Fibroblast of villous mesenchyme (primary cell): ENCODE data around the gene KIAA1671. TPM values are rescaled to one million over a fixed set of nuclear protein-coding genes. Genes with fewer than 3 reads are reported as not detected.

Experiments
- DNase-seq: peaks from one replicate; pipeline ENCODE4 v3.0.0-alpha.2; 2010; ENCODE audit warnings: low read depth
- H3K4me3 ChIP-seq: 2 replicates; pipeline ENCODE4 v1.5.1; 2011; ENCODE audit warnings: low read depth, mild to moderate bottlenecking, low read length
- CTCF ChIP-seq: IDR thresholded peaks from 2 replicates; pipeline ENCODE4 v1.5.1; 2012; ENCODE audit warnings: low read depth, mild to moderate bottlenecking, low read length; ENCODE audit not compliant: insufficient read depth
- total RNA-seq: library from RNA; depleted of rRNA; stranded (reverse); fragments of >200 nt; gene quantifications from 2 replicates; pipeline ENCODE4 v1.2.3, GENCODE V29; 2012

Gene KIAA1671
- total RNA-seq, 1 donor, result 3.5 TPM

DNA sequence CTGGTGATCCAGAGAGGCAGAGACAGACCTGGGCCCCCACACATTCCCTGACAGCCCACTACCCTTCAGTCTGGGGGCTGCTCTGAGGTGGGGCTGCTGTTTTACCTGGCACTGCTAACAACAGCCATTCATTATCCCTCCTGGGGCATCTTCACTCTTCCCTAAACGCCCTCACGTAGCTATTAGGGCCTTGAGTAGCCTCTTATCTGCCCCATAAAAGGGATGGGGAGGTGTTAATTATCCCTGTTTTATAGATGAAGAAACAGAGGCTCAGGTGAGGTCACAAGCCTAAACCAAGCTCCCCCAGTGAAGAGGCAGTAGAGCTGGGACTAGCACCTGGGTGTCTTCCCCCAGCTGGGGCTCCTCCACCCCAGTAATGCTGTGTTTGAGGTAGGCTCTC, 79.5 kb downstream of the KIAA1671 start:
- H3K4me3 ChIP-seq, result no peak overlapping the region
- DNase-seq, result no peak
- TF ChIP-seq CTCF, result no peak

- TF ChIP-seq CTCF, result no peak
- H3K4me3 ChIP-seq, result no peak overlapping the region
- DNase-seq, result no peak
These were observed 83.2 kb downstream of the KIAA1671 start for GRCh38 chr22:25035715-25036114.

- no peak overlapping the region for H3K4me3 ChIP-seq
- DNase-seq, result no peak
- no peak for TF ChIP-seq CTCF
These were observed 85.7 kb downstream of the KIAA1671 start for GRCh38 chr22:25038239-25038638.

GRCh38 chr22:25038771-25039170, 86.3 kb downstream of the KIAA1671 start:
- no peak for DNase-seq
- no peak for TF ChIP-seq CTCF
- H3K4me3 ChIP-seq, result no peak overlapping the region

GRCh38 chr22:25039255-25039654, 86.7 kb downstream of the KIAA1671 start:
- no peak for DNase-seq
- no peak for TF ChIP-seq CTCF
- H3K4me3 ChIP-seq, result no peak overlapping the region

- no peak for TF ChIP-seq CTCF
- no peak overlapping the region for H3K4me3 ChIP-seq
- no peak for DNase-seq
These were observed 87.2 kb downstream of the KIAA1671 start for GRCh38 chr22:25039754-25040153.

- no peak for TF ChIP-seq CTCF
- DNase-seq, result no peak
- no peak overlapping the region for H3K4me3 ChIP-seq
These were observed 92.6 kb downstream of the KIAA1671 start for GRCh38 chr22:25045159-25045558.
